ENCODE data around the gene CAPZA2.

CAPZA2 gene

DNA sequence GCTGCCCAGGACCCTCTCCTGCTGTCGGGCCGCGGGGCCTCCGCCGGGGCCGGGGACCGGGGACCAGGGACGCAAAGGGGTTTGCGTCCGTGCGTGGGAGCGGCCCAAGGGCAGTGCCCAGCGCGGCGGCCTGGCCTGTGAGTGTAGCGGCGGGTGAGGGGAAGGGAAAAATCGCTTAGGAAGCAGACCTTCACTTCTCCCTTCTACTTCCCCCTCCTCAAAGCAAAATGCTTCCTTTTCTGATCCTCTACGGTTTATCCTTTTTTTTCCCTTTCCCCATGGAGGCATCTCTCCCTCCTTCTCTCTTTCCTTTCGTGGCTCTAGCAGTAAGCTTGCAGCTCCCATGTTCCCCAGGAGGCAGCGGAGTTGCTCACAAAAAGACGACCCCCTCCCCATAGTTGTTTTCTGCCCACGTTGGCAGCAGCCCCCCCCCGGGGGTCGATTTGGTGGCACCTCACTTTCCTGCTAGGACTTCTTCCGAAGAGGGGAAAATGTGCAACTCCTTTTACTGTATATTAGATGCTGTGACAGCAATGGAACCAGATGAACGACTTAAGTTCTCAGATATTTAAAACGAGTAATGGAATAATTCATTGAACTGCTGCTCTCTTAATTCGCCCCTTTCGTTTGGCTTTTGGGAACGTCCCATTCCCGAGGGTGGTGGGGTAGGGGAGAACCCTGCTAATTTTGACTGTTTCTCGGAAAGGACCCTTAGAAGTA lies 724 bp downstream of the CAPZA2 start:
- peak; percentile 26 for DNase-seq (ENCODE audit: low spot score)

DNA sequence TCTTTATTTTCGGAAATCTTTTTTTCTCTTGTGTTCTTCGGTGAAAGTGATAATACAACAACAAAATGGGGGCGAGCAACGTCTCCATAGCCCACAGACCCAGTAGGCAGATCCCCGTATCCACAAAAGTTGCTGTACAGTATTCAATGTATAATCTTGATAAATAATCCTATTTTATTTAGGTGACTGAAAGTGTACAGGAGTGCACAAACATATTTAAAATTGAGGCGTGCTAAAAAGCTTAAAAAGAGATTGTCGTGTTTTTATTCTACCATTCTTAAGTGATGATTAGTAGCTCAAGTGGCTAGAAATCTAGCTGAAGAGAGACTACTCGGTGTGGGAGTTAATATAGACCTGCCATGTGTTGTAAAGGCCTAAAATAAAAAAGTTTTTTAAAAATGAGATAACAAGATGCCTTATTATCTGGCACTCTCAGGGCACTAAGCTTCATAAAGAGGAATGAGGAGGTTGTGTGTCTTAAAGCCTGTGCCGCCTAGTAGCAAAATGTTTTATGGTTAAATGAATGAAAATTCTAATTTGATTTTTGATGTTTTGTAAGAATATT lies 1.6 kb downstream of the CAPZA2 start:
- no peak for DNase-seq (ENCODE audit: low spot score)

DNA sequence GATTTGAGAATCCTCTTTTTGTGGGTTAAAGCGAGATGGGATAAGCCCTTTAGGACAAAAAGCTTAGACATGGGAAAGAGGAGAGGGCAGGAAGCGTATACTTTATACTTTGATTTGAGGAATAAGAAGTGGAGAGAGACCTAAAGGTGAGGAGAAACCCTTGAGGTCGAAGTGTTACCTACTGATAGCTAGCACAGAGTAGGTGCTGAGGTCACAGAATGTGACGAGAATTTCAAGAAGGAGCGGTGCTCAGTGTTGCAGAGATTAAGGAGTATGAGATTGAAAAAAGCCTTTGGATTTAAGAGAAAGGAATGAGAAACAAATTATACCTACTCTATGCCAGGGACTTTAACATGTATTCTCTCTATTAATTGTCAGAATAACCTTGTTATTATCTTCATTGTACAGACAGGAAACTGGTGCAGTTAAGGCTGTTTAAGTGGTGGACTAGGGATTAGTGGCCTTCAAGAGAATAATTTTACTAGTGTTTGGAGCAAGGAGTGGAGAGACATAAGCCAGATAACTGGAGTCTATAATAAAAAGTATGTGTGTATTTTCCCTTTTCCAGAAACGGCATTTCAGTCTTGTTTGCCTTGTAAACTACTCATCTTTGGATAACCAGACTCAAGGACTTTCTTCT lies 8.8 kb downstream of the CAPZA2 start:
- no peak for DNase-seq (ENCODE audit: low spot score)

DNA sequence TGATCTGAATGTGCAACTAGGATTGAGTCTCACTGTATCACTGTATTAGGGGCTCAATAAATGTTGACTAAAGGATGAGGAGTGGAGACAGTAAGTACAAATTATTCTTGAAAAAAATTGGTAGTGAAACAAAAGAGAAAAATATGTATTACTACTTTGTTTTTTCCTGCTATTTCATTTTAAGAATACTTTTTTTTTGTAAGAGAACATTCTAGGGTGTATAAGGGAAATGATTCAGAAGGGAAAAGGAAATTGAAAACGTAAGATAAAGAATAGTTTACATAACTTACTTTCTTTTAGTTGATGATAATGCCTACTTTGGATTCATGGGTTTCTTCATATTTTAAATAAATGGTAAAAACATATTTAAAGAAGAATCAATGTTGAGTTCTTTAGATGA lies 9.6 kb downstream of the CAPZA2 start:
- no peak for DNase-seq (ENCODE audit: low spot score)

DNA sequence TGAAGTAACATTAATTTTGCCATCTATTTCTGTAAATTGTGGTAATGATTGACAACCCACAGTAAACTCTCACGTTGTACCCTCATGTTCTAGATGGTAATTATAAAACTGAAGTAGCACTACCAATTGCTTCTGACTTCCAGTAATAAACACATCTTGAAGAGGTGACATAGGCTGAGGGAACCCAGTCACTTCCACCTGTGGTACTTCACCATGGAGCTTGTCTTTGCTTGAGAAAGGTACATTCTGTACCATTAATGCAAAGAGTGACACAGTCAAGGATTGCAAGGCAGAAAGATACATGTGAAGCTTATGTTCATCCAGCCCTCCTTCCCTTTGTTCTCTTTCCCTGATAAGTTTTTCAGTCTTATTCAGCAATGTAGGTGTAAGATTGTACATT lies 11.2 kb downstream of the CAPZA2 start:
- no peak for DNase-seq (ENCODE audit: low spot score)

DNA sequence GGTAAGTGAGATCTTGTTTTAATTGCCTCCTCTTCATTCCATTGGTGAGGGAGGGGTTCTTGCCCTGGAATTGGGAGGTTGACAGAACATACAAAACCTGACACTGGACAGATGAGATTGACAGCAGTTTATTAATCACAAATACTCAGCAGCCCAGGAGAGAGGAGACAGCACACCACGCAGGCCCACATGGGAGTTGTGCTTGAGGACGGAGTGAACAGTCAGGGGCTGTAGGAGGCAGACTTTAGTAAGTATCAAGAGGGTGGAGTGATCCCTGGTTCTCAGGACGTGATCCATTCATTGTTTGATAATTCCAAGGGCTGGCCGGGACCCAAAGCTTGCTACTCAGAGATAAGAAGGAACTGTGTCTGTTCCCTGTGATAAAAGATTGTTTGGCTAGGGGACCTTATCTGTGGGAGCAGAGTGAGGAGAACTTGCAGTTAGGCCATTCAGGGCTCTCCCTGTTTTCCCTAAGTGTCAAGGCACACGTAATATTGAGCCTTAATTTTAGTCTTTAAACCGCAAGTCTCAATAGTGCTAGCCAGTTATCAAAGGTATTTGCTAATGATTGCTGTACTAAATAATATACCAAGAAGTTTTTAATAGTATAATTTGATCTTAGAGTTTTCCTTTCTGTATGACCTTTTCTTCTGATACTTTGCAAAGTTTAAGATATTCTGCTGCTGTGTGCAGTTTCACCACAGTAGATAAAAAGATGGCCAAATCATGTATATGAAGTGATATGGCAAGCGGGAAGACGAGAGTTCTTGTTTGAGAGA lies 14.5 kb downstream of the CAPZA2 start:
- no peak for DNase-seq (ENCODE audit: low spot score)

DNA sequence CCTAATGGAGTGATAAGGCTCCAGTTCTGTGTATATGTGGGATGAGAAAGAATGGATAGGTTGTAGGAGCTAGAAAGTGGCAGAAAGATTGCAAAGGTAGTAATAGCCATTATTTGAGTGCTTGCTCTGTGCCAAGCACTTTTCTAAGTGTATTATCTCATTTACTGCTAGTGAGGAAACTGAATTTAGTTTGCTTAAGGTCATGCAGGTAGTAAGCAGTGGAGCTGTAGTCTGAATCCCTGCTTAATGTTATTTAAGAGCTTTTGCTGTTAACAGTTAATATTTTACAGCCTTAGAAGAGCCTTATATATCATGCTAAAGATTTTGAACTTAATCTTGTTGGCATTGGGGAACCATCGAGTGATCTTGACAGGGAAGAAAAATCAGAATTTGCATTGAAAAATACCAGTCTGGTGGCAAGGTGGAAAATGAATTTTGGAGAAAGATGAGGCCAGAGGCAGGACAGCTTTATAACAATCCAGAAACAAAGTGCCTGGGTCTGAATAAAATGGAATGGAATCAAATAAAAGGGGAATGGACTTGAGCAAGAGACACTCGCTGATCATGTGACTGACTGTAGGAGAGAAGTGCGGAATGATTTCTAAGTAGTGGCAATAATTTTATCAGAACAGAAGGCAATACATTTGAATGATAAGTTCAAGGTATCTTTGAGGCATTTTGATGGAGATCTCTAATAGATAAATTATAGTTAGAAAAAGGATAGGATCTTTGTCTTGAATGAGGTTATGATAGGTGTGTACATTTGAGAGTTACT lies 15.2 kb downstream of the CAPZA2 start:
- DNase-seq (ENCODE audit: low spot score) = no peak

DNA sequence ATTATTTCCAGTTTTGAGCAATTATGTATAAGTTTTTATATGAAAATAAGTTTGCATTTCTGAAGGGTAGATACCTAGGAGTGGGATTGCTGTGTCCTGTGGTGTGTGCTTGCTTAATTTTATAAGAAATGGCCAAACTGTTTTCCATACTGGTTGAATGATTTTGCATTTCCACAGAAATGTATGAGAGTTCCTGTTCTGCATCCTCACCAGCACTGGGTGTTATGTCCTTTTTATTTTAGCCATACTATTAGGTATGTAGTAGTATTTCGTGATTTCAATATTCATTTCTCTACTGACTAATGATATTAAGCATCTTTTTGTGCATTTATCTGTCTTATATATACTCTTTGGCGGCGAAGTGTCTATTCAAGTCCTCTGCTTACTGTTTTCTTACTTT lies 22.3 kb downstream of the CAPZA2 start:
- no peak for DNase-seq (ENCODE audit: low spot score)

DNA sequence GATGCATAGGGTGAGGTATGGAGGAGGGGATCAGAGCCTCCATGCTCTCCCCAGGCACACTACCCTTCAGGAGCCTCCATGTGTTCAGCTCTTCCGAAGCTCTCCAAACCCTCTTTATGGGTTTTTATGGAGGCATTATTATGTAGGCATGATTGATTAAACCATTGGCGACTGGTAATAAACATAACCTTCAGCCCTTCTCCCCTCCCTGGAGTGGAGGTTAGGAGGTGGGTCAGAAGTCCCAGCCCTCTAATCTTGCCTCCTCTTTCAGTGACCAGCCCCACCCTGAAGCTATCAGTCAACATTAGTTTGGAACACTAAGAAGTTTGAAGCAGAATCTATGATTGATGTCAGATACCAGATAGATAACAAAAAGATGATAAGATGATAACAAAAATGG lies 23.3 kb downstream of the CAPZA2 start:
- no peak for DNase-seq (ENCODE audit: low spot score)

DNA sequence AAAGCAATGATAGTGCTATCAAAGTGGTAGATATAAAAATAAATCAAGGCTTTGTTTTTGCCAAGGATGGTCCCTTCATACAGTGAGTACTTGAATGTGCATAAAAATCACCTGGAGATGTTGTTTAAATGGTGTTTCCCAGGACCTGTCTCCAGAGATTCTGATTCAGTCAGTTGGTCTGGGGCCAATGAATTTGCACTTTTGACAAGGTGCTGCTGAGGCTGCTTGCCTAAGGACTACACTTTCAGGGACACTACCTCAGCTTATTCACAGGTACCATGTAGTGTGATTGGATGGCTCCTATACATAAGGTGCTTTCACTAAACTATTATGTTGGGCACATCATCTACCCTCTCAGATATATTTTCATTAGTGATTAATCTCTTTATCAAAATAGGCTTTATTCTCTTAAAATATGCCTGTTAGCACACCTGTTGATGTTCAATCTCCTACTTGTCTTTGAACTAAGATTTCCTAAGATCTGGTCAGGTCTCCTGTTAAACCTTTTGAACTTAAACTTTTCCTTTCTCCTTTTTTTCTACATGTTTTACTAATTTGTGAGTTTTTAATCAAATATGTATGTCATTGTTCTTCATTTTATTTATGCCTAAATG lies 24.3 kb downstream of the CAPZA2 start:
- DNase-seq (ENCODE audit: low spot score) = no peak

DNA sequence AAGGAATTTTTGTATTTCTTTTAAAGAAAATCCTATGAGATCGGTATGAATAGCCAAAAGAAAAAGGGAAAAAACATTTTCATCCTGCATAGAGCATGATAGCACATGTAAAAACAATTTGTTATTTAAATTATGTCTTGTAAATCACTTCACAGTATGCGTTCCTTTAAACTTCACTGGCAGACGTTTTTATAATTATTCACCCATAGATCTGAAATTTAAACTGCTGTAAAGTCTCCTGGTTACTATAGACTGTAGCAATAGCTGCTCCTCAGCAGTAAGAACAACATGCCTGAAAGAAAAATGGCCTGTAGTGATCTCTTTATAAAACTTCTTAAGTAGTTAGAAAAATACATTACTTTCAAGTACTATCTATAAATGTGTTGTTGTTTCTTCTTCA lies 26.5 kb downstream of the CAPZA2 start:
- no peak for DNase-seq (ENCODE audit: low spot score)

DNA sequence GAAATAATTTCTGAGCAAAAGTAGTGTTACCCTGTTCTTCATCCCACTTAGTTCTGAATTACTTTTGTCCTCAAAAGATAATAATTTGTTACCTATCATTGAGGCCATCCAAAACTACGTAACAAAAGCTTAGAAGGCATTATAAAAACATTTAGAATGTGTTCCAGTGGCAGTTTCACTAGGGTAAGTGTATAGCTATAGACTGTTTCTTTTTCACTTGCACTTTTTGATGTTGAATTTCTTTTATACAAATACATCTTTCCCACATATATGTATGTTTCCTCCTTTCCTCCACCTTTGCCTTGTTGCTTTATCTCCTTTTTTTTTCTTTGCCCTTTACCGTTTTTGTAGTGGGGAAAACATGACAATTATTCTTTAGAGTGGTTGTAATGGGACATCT lies 33.5 kb downstream of the CAPZA2 start:
- no peak for DNase-seq (ENCODE audit: low spot score)

DNA sequence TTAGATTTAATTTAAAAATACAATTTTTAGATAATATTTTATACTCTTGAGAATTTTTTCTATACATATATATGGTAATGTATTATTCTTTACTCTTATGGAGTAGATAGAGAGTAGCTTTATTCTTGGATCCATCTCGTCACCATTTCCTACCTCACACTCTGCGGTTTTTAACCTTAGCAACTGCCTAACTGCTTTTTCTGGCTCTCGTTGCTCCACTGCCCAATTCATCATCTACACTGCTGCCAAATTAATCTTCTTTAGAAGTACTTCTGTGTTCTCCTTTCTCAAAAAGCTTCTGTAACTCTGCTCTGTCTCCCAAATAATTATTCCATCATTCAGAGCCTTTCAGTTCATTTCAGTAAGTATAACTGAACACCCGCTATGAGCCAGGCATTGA lies 35.3 kb downstream of the CAPZA2 start:
- no peak for DNase-seq (ENCODE audit: low spot score)

DNA sequence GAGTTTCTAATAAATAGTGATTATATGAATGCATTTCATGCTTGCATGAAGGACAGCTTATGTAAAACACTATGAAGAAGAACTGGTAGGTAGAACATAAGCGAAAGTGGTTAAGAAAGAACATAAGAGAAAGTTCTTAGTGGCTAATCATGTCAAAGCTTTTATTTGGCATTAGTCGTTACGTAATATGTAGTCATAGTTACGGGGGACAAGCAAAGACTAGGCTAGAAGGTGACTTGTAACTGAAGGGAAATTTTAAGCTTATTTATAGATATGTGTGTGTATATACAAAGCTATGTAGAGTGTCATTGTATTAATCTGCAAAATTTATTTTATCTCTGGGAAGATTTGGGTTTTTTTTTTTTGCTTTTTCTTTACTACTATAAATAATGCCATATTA lies 36.9 kb downstream of the CAPZA2 start:
- no peak for DNase-seq (ENCODE audit: low spot score)

DNA sequence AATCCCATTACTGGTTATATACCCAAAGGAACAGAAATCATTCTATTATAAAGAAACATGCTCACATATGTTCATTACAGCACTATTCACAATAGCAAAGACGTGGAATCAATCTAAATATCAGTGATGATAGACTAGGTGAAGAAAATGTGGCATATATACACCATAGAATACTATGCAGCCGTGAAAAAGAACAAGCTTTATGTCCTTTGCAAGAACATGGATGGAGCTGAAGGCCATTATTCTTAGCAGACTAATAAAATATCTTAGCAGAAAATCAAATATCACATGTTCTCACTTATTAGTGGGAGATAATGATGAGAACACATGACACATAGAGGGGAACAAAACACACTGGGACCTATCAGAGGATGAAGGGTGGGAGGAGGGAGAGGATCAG lies 38.8 kb downstream of the CAPZA2 start:
- no peak for DNase-seq (ENCODE audit: low spot score)

DNA sequence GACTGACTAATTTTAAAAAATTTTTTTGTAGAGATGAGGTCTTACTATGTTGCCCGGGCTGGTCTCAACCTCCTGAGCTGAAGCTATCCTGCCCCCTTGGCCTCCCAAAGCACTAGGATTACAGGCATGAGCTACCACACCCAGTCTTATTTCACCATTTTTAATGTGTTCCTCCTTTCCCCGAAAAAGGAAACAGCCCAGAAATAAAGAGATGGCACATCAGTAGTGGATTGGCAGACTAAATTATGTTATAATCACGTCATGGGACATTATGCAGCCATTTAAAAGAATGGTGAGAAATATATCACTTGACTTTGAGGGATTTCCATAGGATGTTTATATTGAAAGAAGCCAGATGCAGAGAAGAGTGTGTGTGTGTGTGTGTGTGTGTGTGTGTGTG lies 40.5 kb downstream of the CAPZA2 start:
- no peak for DNase-seq (ENCODE audit: low spot score)

DNA sequence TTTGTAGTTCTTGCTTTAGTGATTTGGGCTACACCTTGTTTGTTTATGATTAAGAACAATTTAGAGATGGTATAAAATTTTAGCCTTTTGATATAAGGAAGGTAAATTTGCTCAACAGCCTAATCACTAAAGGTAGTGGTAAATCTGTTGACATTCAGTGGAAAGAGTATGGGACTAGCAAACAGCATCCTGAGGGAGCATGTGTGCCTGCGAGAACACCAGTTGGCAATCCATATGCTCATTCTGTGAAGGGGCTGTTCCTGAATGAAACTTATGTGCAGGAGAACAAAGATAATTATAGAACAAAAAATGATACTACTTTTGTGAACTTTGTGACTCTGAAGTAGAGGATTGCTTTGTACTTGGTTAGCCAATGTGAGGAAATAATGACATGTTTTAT lies 44.0 kb downstream of the CAPZA2 start:
- DNase-seq (ENCODE audit: low spot score) = no peak

DNA sequence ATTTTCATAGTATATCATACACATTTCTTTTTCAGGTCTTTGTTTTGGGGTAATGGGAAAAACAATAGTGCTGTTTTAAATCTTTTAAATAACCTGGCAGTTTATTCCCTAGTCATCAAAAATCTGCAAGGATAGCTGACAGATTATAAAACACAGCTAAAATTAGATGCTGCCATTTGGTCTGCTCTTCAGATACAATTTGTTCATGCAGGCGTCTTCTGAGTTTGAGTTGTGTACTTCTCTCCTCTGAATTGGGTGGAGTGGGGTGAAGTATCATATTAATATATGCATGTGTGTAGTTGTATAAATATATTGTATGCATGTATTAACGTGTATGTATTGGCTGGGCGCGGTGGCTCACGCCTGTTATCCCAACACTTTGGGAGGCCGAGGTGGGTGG lies 48.0 kb downstream of the CAPZA2 start:
- no peak for DNase-seq (ENCODE audit: low spot score)

DNA sequence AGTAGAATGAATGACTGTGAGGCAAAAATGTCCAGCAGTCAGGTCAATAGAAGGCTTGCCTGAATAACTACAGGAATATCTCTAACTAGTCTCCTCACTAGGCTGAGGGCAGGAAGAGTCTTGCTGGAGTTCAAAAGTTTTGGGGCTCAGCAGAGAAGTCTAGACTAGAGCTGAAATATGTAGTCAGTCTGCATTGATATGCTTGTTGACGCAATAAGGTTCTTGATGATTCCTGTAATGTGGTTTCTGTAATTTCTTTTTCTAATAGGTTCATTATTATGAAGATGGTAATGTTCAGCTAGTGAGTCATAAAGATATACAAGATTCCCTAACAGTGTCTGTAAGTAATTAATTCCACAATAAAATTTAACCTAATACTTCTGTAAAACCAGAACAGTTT lies 49.4 kb downstream of the CAPZA2 start:
- no peak for DNase-seq (ENCODE audit: low spot score)

DNA sequence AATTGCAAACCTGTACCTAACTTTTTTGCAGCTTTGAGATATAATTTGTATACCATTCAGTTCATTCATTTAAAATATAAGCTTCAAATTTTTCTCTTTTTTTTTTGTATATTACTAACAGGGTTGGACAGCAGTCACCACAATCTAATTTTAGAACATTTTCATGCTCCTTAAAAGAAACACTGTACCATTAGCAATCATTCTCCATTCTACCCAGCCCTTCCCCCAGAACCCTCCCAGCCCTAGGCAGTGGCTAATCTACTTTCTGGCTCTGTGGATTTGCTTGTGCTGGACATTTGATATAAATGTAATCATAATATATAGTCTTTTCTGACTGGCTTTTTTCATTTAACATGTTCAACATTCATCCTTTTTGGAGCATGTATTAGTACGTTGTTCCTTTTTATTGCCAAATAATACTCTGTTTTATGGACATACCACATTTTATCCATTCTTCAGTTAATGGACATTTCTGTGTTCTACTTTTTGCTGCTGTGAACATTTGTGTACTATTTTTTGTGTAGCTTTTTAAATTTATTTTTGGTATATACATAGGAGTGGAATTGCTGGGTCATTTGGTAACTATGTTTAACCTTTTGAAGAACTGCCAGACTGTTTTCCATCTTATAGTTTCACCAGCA lies 50.0 kb downstream of the CAPZA2 start:
- no peak for DNase-seq (ENCODE audit: low spot score)

DNA sequence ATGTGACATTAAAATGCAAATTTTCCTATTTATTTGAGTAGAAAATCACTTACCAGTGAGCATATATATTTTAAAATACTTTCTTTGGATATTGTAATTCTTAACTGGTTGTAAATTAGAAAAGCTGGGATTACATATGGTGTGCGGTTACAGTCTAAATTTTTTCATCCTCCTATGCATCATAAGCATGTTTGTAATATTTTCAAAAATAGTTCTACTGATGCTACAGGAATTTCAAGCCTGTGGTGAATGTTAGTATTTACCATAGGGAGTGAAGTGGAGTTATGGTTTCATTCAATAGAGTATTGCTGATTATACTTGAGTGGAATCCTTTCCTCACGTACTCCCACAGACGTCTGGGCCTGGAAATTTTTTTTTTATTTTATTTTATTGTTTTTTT lies 56.3 kb downstream of the CAPZA2 start:
- DNase-seq (ENCODE audit: low spot score) = no peak

Data from hepatic stellate cell (primary cell).